Subcutaneous adipose tissue (tissue), 4 donors: Measurements from ENCODE around the gene DNMT1. TPM values are rescaled to one million over a fixed set of nuclear protein-coding genes. Genes with fewer than 3 reads are reported as not detected.

Experiments
- total RNA-seq, 4 donors: library from RNA; depleted of rRNA; stranded (reverse); fragments of >200 nt; gene quantifications; one replicate each; pipeline ENCODE4 v1.1.0, GENCODE V29; 2016
- TF ChIP-seq, protein P1 (sequence below): fragments of 450-650 bp; IDR thresholded peaks from one replicate; pipeline ENCODE4 v1.5.1; 2016; ENCODE audit warnings: low read depth, mild to moderate bottlenecking, control low read depth, antibody characterized with exemption, moderate library complexity

DNMT1 gene
- total RNA-seq, 4 donors from 2014 or later = 25.5 to 60.7 (median 41.5) TPM

- TF ChIP-seq, protein P1, sequence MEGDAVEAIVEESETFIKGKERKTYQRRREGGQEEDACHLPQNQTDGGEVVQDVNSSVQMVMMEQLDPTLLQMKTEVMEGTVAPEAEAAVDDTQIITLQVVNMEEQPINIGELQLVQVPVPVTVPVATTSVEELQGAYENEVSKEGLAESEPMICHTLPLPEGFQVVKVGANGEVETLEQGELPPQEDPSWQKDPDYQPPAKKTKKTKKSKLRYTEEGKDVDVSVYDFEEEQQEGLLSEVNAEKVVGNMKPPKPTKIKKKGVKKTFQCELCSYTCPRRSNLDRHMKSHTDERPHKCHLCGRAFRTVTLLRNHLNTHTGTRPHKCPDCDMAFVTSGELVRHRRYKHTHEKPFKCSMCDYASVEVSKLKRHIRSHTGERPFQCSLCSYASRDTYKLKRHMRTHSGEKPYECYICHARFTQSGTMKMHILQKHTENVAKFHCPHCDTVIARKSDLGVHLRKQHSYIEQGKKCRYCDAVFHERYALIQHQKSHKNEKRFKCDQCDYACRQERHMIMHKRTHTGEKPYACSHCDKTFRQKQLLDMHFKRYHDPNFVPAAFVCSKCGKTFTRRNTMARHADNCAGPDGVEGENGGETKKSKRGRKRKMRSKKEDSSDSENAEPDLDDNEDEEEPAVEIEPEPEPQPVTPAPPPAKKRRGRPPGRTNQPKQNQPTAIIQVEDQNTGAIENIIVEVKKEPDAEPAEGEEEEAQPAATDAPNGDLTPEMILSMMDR = no peak
Measured at GRCh38 chr19:10214784-10215183, 20.0 kb upstream of the DNMT1 start.

- TF ChIP-seq, protein P1 = no peak
Measured at GRCh38 chr19:10211691-10212090, 16.9 kb upstream of the DNMT1 start.

- TF ChIP-seq, protein P1 = no peak
Measured at GRCh38 chr19:10211061-10211460, 16.3 kb upstream of the DNMT1 start.

DNA sequence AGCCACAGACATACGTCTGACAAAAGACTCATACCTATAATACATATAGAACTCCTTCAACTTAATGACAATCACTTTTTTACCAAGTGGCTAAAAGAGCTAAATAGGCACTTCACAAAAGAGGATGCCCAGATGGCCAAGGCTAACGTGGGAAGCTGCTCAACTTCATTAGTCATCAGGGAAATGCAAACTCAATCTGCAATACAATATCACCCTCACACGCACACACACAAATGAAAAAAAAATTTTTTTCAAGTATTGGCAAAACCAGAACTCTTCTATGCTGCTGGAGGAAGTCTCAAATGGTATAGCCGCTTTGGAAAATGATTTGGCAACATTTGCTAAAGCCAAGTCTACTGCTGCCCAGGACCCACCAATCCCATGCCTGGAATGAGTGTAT lies 14.6 kb upstream of the DNMT1 start:
- TF ChIP-seq, protein P1 = no peak

- TF ChIP-seq, protein P1 = no peak
Measured at GRCh38 chr19:10207026-10207425, 12.3 kb upstream of the DNMT1 start.

DNA sequence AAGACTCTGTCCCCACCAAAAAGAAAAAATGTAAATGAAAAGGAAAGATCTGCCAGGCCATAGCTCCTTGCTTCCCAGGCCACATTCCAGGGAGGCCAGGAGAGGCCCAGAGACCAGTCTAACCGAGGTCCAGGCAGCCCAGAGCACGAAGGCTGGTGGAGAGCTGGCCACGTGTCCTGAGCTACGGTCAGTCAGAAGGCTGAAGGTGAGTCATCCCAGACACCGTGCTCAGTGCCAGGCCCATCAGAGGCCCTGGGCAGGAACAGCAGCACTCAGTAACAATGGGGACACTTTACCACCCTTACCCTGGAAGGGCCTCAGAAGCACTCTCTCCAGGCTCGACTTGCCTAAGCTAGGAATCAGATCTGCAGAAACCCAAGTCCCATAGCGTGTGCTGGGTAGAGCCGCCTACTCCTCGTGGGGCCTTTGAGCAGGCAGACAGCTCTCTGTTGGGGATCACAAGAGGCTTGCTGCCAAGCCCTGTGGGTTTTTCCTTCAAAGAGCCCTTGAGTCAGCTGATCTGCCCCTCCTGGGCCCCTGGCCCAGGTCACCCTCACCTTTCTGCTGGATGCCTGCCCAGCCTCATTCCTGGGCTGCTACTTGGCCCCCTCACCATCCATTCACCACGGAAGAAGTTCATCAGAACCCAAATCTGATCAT lies 11.6 kb upstream of the DNMT1 start:
- TF ChIP-seq, protein P1 = no peak

DNA sequence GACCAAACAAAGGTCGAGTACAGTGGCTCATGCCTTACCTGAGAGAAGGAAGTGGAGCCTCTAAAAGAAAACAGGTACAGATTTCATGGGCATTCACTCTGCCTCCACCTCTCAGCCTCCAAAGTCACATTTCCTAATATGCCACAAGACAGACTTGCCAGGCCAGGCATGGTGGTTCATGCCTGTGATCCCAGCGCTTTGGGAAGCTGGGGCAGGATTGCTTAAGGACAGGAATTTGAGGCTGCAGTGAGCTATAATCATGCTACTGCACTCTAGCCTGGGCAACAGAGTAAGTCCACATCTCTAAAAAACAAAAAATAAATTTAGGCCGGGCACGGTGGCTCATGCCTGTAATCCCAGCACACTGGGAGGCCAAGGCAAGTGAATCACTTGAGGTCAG lies 10.9 kb upstream of the DNMT1 start:
- TF ChIP-seq, protein P1 = no peak
